ENCODE results near the gene PCBP3.

GRCh38 chr21:45740088-45740440 is 96.5 kb downstream of the PCBP3 start:
- TF ChIP-seq CTCF (IDR thresholded peaks at IDR 0.05 in 4 of 5, conservative IDR thresholded peaks at IDR 0.05 in 1 of 5) (no peak), POLR2A (IDR thresholded peaks at IDR 0.05) (no peak)

Measured in gastrocnemius medialis (tissue), 4 donors.